ENCODE results near the gene NECAB3.
A peak's percentile ranks its signal among the peaks of the same experiment; 100 is the strongest.

NECAB3 gene, protein sequence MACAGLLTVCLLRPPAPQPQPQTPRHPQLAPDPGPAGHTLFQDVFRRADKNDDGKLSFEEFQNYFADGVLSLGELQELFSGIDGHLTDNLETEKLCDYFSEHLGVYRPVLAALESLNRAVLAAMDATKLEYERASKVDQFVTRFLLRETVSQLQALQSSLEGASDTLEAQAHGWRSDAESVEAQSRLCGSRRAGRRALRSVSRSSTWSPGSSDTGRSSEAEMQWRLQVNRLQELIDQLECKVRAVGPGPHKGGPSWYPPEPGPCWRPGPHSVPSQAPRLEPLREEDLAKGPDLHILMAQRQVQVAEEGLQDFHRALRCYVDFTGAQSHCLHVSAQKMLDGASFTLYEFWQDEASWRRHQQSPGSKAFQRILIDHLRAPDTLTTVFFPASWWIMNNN

GRCh38 chr20:33674294-33675135, at the start of gene NECAB3:
Gene NECAB3, minus strand, starts transcription at chr20:33674428. Its CDS starts 76 bp downstream, at chr20:33674352.
- no peaks in the 10 kb centered on the region for H3K9me3 ChIP-seq (ENCODE audit: control insufficient read depth, insufficient read depth, low read length)
- peak within 1 kb of the TSS; percentile 70 for H3K9ac ChIP-seq (ENCODE audit: low read depth, low read length)
- H3K36me3 ChIP-seq (ENCODE audit: control insufficient read depth, insufficient read depth, low read length): peaks cover 33% of the 10 kb centered on the region
- peaks cover 4% of the 10 kb centered on the region for H3K4me1 ChIP-seq (ENCODE audit: control insufficient read depth, insufficient read depth, low read length)
- H3K27me3 ChIP-seq (ENCODE audit: control insufficient read depth, insufficient read depth, low read length): no peaks in the 10 kb centered on the region
- H3K4me3 ChIP-seq (ENCODE audit: low read depth, low read length): peak within 1 kb of the TSS; percentile 72

DNA sequence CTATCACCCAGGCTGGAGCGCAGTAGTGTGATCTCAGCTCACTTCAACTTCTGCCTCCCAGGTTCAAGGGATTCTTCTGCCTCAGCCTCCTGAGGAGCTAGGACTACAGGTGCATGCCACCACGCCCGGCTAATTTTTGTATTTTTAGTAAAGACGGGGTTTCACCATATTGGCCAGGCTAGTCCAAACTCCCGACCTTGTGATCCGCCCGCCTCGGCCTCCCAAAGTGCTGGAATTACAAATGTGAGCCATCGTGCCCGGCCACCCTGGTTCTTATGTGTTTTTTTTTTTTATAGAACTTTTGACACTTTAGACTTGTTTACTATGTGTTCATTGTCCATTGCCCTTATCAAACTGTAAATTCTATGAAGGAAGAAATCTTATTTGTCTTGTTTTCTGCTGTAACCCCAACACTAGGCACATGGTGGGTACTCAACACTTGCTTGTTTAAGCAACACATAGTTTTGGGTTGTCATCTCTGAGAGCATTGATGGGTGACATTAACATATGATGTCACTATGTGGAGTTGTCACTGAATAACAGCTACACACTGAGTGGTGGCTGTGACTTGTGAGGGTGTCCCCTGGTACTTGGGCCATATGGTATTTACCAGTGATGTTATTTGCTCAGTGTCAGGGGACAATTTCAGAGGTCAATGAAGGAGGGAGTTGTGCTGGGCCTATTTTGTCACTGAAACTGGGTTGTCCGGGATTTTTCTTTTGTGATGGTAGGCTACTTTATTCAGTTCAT, 47.3 kb upstream of the NECAB3 start:
- no peak overlapping the region for H3K9ac ChIP-seq (ENCODE audit: low read depth, low read length)
- no peak overlapping the region for H3K4me3 ChIP-seq (ENCODE audit: low read depth, low read length)
- H3K4me1 ChIP-seq (ENCODE audit: control insufficient read depth, insufficient read depth, low read length): no peaks in the 10 kb centered on the region
- no peaks in the 10 kb centered on the region for H3K36me3 ChIP-seq (ENCODE audit: control insufficient read depth, insufficient read depth, low read length)
- no peaks in the 10 kb centered on the region for H3K9me3 ChIP-seq (ENCODE audit: control insufficient read depth, insufficient read depth, low read length)
- H3K27me3 ChIP-seq (ENCODE audit: control insufficient read depth, insufficient read depth, low read length): no peaks in the 10 kb centered on the region

DNA sequence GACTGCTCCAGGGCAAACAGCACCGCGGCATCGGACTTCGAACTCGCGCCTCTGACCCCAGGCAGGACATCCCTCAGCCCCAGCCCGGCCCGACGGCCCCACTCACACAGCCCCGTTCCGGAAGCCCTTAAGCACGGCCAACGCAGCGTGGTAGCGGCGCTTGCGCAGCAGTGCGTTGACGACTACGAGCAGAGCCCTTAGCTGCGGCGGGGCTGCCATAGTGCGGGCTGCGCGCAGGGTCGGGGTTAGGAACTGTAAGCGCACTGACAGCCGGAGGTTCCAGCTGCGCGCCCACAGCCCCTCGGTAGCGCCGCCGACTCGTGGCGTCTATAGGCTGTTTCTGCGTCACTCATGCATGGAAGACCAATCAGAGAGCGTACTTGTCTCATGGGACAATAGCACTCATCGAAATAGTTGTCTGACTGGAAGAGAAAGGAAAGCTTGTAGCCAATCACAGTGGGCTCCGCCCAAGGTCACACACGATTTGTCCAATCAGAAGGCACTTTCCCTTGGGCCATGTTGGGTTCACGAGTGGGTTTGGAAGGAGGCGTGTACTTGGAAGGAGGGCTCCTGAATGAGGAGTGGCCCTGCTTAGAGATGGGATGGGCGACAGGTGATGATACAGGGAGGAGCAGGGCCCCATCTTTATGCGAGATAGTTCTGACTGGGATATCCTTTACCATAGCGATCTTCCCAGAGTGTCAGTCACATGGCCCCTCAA, 45.9 kb upstream of the NECAB3 start, which contains the start of gene PXMP4:
PXMP4 (minus strand) TSS at position 322 of the 721 bp plus-strand sequence; CDS start at position 219, 103 bp downstream.
- Histone ChIP-seq H3K4me3 (ENCODE audit: low read depth, low read length) (peak within 1 kb of the TSS; percentile 90), H3K4me1 (ENCODE audit: control insufficient read depth, insufficient read depth, low read length) (no peaks in the 10 kb centered on the region), H3K9me3 (ENCODE audit: control insufficient read depth, insufficient read depth, low read length) (no peaks in the 10 kb centered on the region), H3K36me3 (ENCODE audit: control insufficient read depth, insufficient read depth, low read length) (no peaks in the 10 kb centered on the region), H3K9ac (ENCODE audit: low read depth, low read length) (no peak within 1 kb of the TSS), H3K27me3 (ENCODE audit: control insufficient read depth, insufficient read depth, low read length) (no peaks in the 10 kb centered on the region)

- H3K4me1 ChIP-seq (ENCODE audit: control insufficient read depth, insufficient read depth, low read length): no peaks in the 10 kb centered on the region
- H3K9me3 ChIP-seq (ENCODE audit: control insufficient read depth, insufficient read depth, low read length): no peaks in the 10 kb centered on the region
- no peak overlapping the region for H3K9ac ChIP-seq (ENCODE audit: low read depth, low read length)
- H3K36me3 ChIP-seq (ENCODE audit: control insufficient read depth, insufficient read depth, low read length): no peaks in the 10 kb centered on the region
- H3K27me3 ChIP-seq (ENCODE audit: control insufficient read depth, insufficient read depth, low read length): no peaks in the 10 kb centered on the region
- peak overlapping the region; percentile 90 for H3K4me3 ChIP-seq (ENCODE audit: low read depth, low read length)
These were observed 45.2 kb upstream of the NECAB3 start for GRCh38 chr20:33719277-33719988.

DNA sequence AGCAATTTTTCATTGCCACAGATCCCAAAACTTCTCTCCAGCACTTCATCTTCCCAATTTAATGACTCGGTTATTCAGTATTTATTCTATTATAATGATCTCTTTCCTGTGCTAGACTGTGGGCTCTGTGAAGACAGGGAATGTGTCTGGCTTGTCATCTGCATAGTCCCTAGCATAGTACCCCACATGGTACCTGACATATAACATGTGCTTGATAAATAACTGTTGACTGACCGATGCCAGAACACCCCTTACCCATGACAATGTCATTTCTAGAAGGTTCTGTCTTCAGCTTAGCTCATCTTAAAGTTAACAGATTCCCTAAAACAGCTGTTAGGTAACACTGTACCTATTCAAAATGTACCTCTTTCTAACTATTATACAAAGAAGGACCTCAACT, 42.3 kb upstream of the NECAB3 start:
- no peaks in the 10 kb centered on the region for H3K27me3 ChIP-seq (ENCODE audit: control insufficient read depth, insufficient read depth, low read length)
- H3K4me3 ChIP-seq (ENCODE audit: low read depth, low read length): no peak overlapping the region
- H3K4me1 ChIP-seq (ENCODE audit: control insufficient read depth, insufficient read depth, low read length): no peaks in the 10 kb centered on the region
- H3K9me3 ChIP-seq (ENCODE audit: control insufficient read depth, insufficient read depth, low read length): no peaks in the 10 kb centered on the region
- no peaks in the 10 kb centered on the region for H3K36me3 ChIP-seq (ENCODE audit: control insufficient read depth, insufficient read depth, low read length)
- H3K9ac ChIP-seq (ENCODE audit: low read depth, low read length): no peak overlapping the region

DNA sequence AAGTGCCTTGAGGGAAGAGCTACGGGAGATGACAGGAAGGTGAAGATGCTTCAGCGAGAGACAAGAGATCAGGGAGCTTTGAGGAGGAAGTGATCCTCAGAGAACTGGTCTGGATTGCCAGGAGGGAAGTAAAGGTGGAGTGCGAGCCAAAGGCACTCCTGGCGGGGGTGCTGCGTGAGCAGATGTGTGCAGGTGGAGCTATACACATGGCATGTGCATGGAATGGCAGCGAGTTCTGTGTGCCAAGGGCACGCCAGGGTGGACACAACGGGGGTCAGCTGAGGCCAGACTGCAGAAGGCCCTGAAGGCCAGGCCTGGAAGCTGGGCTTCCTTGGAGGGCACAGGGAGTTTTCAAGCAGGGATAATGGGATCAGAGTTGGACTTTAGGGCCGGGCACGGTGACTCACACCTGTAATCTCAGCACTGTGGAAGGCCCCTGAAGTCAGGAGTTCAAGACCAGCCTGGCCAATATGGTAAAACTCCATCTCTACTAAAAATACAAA, 39.7 kb upstream of the NECAB3 start:
- H3K4me3 ChIP-seq (ENCODE audit: low read depth, low read length): no peak overlapping the region
- no peak overlapping the region for H3K9ac ChIP-seq (ENCODE audit: low read depth, low read length)
- no peaks in the 10 kb centered on the region for H3K9me3 ChIP-seq (ENCODE audit: control insufficient read depth, insufficient read depth, low read length)
- H3K27me3 ChIP-seq (ENCODE audit: control insufficient read depth, insufficient read depth, low read length): no peaks in the 10 kb centered on the region
- H3K4me1 ChIP-seq (ENCODE audit: control insufficient read depth, insufficient read depth, low read length): peaks cover 11% of the 10 kb centered on the region
- no peaks in the 10 kb centered on the region for H3K36me3 ChIP-seq (ENCODE audit: control insufficient read depth, insufficient read depth, low read length)

DNA sequence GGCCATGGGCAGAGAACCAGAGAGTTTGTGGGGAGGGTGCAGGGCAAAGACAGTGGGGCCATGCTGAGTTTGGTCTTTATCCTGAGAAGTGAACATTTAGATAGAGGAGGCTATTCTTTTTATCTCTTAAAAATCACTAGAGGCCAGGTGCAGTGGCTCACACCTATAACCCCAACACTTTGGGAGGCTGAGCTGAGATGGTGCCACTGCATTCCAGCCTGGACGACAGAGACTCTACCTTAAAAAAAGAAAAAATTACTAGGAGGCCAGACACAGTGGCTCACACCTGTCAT, 37.2 kb upstream of the NECAB3 start:
- H3K4me3 ChIP-seq (ENCODE audit: low read depth, low read length): no peak overlapping the region
- peaks cover 11% of the 10 kb centered on the region for H3K4me1 ChIP-seq (ENCODE audit: control insufficient read depth, insufficient read depth, low read length)
- H3K9ac ChIP-seq (ENCODE audit: low read depth, low read length): no peak overlapping the region
- H3K36me3 ChIP-seq (ENCODE audit: control insufficient read depth, insufficient read depth, low read length): no peaks in the 10 kb centered on the region
- H3K27me3 ChIP-seq (ENCODE audit: control insufficient read depth, insufficient read depth, low read length): no peaks in the 10 kb centered on the region
- H3K9me3 ChIP-seq (ENCODE audit: control insufficient read depth, insufficient read depth, low read length): no peaks in the 10 kb centered on the region

DNA sequence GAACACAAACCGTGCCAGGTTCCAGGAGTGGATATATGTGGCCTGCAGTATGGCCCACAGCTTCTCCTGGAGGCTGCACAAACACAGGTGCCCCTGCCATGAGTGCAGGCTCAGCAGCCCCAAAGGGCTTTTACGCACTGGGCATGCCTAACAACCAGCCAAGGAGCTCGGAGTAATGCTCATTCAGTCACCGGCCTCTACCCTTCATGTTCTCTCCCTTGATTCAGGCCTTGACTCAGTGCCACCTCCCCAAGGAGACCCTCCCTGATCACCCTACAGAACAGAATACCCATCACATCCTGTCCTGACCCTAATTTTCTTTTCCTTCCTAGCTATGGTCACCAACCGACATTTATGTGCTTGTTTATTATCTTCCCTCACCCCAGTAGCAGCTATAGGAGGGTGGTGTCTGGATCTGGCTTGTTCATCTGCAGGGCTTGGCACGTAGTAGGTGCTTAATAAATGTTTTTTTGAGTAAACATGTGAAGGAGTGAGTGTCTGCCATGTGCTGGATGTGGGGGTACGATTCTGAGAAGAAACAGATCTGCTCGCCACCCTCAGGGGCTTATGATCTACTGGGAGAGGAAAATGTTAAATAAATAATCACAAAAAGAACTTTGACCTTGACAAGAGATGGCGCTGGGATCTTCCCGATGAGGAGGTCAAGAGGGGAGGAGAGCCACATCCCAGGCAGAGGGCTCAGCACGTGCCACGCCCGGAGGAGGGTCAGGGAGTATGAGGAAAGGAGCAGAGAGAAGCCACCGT, 36.6 kb upstream of the NECAB3 start:
- no peaks in the 10 kb centered on the region for H3K9me3 ChIP-seq (ENCODE audit: control insufficient read depth, insufficient read depth, low read length)
- H3K4me1 ChIP-seq (ENCODE audit: control insufficient read depth, insufficient read depth, low read length): peaks cover 11% of the 10 kb centered on the region
- H3K9ac ChIP-seq (ENCODE audit: low read depth, low read length): no peak overlapping the region
- no peak overlapping the region for H3K4me3 ChIP-seq (ENCODE audit: low read depth, low read length)
- no peaks in the 10 kb centered on the region for H3K27me3 ChIP-seq (ENCODE audit: control insufficient read depth, insufficient read depth, low read length)
- H3K36me3 ChIP-seq (ENCODE audit: control insufficient read depth, insufficient read depth, low read length): no peaks in the 10 kb centered on the region

DNA sequence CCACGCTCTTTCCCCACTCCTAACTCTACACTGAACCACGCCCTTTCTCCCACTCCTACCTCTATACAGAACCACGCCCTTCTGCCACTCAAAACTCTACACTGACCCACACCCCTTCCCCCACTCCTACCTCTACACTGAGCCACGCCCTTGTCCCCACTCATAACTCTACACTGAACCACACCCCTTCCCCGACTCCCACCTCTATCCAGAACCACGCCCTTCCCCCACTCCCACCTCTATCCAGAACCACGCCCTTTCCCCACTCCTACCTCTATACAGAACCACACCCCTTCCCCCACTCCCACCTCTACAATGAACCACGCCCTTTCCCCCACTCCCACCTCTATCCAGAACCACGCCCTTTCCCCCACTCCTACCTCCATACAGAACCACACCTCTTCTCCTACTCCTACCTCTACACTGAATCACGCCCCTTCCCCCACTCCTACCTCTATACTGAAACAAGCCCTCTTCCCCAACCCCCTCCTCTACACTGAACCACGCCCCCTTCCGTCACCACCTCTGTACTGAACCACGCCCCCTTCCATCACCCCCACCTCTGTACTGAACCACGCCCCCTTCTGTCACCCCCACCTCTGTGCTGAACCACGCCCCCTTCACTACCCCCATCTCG, 35.8 kb upstream of the NECAB3 start:
- no peak overlapping the region for H3K9ac ChIP-seq (ENCODE audit: low read depth, low read length)
- no peaks in the 10 kb centered on the region for H3K36me3 ChIP-seq (ENCODE audit: control insufficient read depth, insufficient read depth, low read length)
- no peaks in the 10 kb centered on the region for H3K9me3 ChIP-seq (ENCODE audit: control insufficient read depth, insufficient read depth, low read length)
- H3K27me3 ChIP-seq (ENCODE audit: control insufficient read depth, insufficient read depth, low read length): no peaks in the 10 kb centered on the region
- peaks cover 11% of the 10 kb centered on the region for H3K4me1 ChIP-seq (ENCODE audit: control insufficient read depth, insufficient read depth, low read length)
- peak overlapping the region; percentile 35 for H3K4me3 ChIP-seq (ENCODE audit: low read depth, low read length)

DNA sequence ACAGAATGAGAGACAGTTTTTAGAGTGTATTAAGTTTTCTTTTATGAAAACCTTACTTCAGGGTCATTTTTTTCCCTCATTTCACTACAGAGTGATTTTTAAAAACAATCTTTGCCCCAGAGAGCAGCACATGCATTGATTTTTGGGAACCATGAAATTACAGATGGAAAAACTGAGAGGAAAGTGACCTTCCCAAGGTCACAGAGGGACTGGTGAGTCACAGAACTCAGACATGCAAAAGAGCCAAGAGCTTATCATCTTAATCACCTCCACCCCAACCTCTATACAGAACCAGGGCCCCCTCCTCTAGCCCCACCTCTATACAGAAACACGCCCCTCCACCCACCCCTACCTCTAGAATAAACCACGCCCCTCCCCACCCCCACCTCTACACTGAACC, 35.2 kb upstream of the NECAB3 start:
- H3K36me3 ChIP-seq (ENCODE audit: control insufficient read depth, insufficient read depth, low read length): no peaks in the 10 kb centered on the region
- H3K4me1 ChIP-seq (ENCODE audit: control insufficient read depth, insufficient read depth, low read length): peaks cover 11% of the 10 kb centered on the region
- H3K9ac ChIP-seq (ENCODE audit: low read depth, low read length): no peak overlapping the region
- no peaks in the 10 kb centered on the region for H3K27me3 ChIP-seq (ENCODE audit: control insufficient read depth, insufficient read depth, low read length)
- H3K4me3 ChIP-seq (ENCODE audit: low read depth, low read length): no peak overlapping the region
- H3K9me3 ChIP-seq (ENCODE audit: control insufficient read depth, insufficient read depth, low read length): no peaks in the 10 kb centered on the region
